HG02588 (cell line): ENCODE measurements around the gene GBP7.

ENCODE experiments used
- ATAC-seq: cut with Tn5 transposase; IDR thresholded peaks from one replicate; pipeline ENCODE4 v1.9.1; 2021; ENCODE audit warnings: mild to moderate bottlenecking, moderate library complexity; ENCODE audit not compliant: unreplicated experiment

The GBP7 gene

DNA sequence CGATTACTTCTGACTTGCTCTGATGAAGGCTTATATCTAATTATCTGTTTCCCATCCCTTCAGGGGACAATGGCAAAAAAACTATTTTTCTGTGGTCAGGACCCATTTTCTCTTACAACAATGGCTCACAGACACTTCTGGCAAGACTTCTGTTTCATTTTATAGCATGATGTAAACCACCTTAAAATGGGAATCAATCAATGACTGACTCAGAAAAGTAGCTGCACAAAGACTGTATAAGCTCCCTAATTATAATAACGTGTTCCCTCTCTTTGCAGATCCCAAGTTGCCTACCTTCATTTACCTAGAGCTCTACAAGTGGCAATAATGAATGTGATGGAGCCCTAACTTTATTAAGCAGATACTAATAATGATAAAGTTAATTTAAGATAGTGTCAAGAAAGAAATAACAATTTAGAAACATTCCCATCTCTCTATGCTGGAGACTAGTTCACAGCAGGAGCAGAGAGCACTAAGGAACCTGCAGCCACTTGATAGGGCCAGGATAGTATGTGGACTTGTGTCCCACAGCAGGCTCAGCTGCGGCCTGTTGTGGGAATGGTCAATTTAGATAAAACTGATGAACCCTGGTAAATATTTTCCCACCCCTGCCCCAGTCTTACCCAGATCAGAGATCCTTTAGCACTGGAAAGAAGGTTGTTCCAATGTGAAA, 50.4 kb downstream of the GBP7 start:
- ATAC-seq = peak; percentile 21

DNA sequence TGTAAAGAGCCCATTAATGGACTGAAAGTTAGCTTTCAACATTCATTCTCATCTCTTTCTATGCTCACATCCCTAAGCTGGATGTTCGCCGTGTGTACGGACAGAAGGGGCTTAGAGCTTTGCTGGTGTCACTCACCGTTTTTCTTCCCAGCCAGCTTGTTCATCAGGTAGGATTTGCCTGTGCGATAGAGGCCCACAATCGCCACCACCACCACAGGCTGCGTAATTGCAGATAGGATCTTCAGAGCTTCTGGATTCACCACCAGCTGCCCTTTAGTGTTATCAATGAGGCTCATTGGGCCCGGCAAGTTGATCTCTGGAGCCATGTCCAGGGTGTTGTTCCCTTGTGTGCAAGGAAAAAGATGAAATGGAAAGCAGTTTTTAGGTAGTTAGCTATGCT, 54.2 kb downstream of the GBP7 start:
- ATAC-seq = no peak

DNA sequence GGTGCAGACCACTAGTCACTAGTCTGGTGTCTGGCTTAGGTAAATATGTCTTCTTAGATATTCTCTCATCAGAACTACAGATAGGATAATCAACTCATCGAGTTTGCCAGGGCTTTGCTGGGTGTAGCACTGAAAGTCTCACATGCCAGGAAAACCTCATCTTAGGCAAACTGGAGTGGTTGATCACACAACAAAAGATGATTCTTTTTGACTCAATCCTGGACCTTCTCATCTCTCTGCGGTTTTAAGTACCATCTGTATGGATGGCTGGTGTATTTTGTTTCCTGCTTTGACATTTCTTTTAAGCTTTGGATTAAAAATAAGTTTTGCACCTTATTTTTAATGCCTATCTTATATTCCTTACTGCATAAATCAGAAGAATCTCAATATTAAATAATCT, 61.1 kb downstream of the GBP7 start:
- ATAC-seq = no peak

DNA sequence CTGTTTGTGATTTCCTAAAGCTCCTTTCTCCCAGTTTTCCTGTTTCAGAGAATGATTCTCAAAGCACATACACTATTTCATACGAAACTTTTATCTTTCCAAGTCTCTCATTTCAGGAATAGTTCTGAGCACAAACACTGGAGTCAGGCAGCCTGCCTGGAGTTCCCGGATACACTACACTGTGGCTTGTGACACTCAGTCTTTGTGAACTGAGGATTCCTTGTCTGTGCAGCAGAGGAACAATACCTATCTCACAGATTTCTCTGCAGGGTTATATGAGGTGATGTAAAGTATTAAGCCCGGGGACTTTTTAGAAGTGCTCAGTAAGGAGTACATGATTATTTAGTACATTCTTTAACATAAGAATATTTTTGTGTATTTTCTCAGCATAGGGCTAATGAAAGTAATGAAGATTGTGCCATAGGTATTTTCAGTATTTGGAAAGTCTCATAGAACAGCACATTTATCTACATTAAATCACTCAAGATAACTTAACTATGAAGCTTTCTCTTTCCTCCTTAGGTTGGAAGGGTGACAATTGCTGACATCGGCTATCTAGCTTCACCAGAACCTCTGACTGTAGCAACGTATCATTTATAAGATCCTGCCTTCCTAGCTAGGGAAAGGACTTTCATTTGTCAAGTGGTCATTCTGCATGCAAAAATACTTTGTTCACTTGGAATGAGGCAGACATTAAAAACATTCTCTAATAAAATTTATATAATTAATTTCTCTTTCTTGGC, 62.8 kb downstream of the GBP7 start:
- no peak for ATAC-seq

DNA sequence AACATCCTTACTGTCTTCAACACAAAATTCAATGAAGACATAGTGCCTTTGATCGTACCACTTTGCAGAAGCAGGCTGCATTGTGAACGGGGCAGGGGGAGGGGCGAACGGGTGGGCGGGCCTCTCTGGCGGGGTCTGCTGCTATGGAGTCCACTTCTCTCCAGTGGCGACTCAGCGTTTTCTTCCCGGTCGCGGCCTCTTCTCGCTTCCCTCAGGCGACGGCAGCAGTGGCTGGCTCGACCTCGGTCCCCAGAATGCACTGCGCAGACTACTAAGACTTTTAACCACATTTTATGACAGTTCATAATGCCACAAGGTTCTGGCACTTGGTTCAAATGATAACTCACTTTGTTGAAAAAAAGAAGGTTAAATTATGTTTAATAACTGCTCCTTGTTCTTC, 71.1 kb downstream of the GBP7 start:
- no peak for ATAC-seq

DNA sequence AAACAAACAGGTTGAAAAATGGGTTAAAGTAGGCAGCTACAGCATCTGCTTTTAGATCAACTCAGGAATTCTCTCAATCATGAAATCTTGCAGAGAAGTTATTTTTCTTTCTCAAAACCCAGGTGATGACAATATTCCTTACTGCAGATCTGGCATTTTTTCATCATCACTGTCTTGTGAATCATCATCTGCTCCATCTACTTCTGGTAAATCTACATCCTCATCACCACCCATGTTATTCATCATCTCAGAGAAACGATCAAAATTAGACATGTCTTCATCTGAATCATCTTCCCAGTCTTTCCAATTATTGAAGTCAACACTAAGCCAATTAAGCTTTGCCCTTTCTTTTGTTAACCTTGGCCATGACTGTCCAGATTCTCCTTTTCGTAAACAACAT, 71.7 kb downstream of the GBP7 start:
- no peak for ATAC-seq

DNA sequence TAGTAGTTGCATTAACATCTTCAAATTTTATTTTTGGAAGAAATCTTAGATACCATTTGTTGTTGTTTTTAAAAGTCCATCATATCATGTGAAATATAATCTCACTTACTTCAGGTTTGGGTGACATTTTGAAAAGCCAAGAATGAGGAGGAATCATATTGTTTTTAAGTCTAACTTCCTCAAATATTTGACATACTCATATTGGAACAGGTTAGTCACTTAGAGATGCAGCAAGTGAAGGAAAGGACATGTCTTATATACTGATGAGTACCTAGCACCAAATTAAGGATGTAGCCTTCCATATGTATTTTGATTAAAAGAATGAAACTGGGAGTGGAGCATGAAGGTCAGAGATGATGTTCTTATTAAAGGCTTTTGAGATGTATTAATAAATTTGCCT, 73.8 kb downstream of the GBP7 start:
- no peak for ATAC-seq

DNA sequence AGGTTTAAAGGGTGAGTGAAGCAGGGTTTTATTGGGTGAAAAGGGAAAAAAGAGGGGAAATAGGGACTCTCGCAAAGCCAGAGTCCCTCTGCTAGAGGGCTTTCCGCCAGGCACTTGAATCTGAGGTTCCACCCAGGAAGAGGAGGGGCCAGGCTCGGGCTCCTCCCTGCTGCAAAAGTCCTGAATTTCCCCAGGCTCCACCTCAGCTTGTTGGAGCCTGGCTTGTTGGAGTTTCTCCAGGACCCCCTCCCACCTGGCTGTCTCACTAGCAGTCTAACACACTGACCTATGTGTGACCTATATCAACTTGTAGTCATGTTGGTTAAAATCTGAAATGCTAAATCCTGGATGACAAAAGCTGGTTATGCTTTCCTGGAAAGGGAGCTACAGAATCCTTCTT, 75.4 kb downstream of the GBP7 start:
- no peak for ATAC-seq

DNA sequence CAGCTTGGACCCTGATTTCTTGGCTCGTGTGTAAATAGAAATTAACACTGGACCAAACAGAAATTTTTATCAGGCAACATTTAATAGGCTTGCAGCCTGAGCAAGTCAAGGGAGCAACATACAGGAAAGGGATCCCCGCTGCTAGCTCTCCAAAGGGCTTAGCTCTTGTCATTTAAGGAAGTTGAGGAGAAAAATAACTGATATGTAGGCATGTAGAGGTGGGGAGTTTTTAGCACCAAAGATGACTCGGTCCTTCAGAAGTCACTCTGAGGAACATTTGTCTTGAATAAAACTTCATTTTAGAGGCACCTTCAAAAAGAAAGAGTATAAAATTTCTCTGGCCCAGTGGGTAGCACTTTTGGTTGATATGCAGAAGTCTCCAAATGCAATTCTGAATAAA, 76.9 kb downstream of the GBP7 start:
- ATAC-seq = no peak

DNA sequence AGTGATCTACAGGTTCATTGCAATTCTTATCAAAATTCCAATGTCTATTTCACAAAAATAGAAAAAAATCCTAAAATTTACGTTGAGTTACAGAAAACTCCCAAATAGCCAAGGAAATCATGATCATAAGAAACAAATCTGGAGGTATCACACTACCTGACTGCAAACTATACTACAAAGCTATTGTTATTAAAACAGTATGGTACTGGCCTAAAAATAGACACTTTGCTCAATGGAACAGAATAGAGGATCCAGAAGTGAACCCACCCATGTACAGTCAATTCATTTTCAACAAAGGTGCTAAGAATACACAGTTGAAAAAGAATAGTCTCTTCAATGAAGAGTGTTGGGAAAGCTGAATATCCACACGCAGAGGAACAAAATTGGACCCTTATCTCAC, 80.1 kb downstream of the GBP7 start:
- ATAC-seq = no peak

DNA sequence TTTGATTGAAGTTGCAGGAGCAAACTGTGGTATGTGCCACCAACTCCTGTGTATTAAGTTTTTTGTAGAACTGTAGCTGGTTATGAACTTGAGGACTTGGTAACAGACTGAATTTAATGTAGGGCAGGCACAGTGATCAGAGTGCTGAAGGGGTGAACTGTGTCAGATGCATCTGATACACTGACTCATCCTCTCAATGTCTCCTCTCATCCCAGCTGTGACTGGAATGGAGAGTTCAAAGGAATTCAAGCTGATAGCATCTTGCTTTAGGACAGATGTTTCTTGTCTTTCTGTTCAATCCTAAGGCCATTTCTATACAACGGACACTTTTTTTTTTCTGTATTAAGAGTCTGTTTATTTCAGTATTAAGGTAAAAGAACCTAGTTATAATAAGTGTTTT, 85.8 kb downstream of the GBP7 start:
- ATAC-seq = no peak

DNA sequence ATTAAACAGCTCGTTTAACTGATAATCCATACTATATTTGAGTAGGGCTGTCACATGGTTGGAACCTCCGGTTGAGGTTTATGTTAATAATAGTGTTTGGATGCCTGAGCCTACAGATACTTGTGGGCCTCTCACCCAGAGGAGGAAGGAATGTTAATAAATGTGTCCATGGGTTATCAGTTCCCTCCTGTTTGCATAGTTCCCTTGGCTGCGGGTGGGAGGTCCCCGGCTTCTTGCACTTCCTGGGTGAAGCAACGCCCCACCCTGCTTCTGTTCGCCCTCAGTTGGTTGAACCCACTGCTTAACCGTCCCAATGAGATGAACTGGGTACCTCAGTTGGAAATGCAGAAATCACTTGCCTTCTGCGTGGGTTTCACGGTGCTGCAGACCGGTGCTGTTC, 87.2 kb downstream of the GBP7 start:
- ATAC-seq = no peak

DNA sequence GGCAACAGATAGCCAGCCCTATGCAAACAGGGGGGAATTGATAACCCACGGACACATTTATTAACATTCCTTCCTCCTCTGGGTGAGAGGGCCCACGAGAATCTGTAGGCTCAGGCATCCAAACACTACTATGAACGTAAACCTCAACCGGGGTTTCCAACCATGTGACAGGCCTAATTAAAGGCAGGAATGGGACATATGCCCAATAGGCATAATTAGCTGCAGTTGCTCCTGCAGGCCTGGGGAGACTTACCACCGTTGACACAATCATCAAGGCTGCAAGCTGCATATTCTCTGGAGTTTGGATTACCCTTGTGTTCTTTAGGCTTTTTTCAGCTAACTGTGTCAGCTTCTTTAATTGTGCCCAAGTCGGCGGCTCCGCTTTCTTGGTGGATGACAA, 88.6 kb downstream of the GBP7 start:
- ATAC-seq = no peak

DNA sequence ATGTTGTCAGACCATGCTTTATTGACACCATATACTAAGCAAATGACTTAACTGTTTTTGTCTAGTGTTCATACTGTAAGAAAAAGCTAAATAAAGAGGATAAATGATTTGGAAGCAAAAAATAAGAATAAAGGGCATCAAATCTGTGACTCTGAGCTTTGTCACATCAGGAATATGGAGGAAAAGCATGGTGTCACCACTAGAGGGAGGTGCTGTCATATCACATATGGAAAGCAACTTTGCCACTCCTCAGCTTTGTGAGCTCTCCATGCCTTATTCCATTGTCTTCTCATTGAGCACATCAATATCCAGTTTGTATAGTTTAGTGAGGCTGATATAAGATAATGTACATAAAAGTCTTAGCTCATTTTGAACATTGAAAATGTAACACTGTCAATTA, 90.0 kb downstream of the GBP7 start:
- ATAC-seq = no peak
